GM12891 (cell line): ENCODE results near the gene FANCB.

Source experiments
- PAX5 ChIP-seq: IDR thresholded peaks from 2 replicates; pipeline ENCODE4 v1.6.1; 2011; ENCODE audit warnings: low read length, moderate library complexity, mild to moderate bottlenecking; ENCODE audit not compliant: insufficient read depth, severe bottlenecking
- POLR2A ChIP-seq: IDR thresholded peaks from 2 replicates; pipeline ENCODE4 v1.6.1; 2011; ENCODE audit warnings: low read depth, low read length, control low read depth
- POLR2AphosphoS5 ChIP-seq: IDR thresholded peaks from 2 replicates; pipeline ENCODE4 v1.6.1; 2011; ENCODE audit warnings: low read depth, low read length, control low read depth
- POU2F2 ChIP-seq: IDR thresholded peaks from 2 replicates; pipeline ENCODE4 v1.6.1; 2011; ENCODE audit warnings: low read depth, mild to moderate bottlenecking, control low read depth, low read length, moderate library complexity
- SPI1 ChIP-seq: IDR thresholded peaks from 2 replicates; pipeline ENCODE4 v1.6.1; 2011; ENCODE audit warnings: low read depth, low read length, control low read depth
- TAF1 ChIP-seq: IDR thresholded peaks from 2 replicates; pipeline ENCODE4 v1.6.1; 2011; ENCODE audit warnings: low read depth, low read length, control low read depth

- TF ChIP-seq POLR2A (no peak), POLR2AphosphoS5 (no peak), TAF1 (no peak), POU2F2 (no peak), PAX5 (no peak), SPI1 (no peak)
Observed at GRCh38 chrX:14871767-14872166, 1.1 kb downstream of the FANCB start.
